ENCODE data around the gene RXRG.

RXRG gene

DNA sequence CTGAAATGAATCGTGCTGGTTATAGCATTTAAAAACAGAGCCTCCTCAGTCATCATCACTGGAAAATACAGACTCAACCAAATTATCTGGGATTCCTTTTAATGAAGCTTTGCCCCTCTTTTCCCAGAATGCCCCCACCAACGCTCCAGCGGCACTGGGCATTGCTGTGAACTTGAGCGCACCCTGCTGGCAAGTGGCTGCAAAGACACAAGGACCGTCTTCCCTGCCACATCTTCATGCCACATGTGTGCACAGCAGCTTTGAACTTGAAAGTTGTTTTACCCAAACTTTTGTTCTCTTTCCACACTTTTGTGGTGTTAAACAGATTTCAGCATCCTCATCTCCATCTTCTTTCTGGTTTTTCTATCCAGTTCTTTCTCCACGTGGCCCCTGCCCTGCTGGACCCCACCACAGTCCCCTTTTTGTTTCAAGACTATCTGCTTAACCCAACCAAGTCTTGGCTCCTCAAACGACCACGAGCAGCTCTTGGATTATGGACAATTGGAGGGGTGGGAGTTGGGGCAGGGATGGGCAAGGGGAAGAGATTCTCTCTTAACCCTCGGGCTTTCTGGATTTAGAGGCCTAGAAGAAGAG lies 75.6 kb downstream of the RXRG start:
- H3K36me3 ChIP-seq (ENCODE audit: control insufficient read depth, insufficient read depth, low read length) = no peaks in the 10 kb centered on the region
- peak; percentile 94 for TF ChIP-seq CTCF (IDR thresholded peaks at IDR 0.05; ENCODE audit: insufficient read depth, low read length, poor library complexity, severe bottlenecking)

DNA sequence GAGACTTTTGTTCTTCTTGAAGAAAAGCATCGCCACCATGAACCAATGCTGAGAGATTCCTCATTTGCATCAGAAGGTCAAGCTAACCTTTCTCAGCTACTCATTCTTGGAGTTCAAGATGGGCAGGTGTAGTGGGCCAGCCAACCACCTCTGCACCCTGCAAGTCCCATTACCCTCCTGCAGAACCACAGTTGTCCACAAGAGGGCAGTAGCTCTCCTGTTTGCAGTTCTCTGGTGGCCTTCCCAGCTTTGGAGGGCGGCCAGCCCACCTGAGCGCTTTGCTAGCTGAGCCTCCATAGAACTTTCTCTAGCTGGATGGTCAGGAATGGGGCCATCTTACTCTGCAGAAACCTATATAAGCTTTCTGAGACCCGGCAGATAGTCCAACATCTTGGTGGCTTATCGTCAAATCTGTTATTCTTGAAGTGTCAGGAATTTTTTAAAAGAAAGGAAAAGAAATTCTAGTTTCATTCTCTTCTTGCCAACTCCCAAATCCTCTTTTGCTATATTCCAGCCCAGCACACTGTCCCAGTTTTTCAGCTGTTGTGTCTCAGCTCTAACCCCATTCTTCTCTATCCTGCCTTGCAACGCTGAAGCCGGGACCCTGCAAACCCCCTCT lies 77.4 kb downstream of the RXRG start:
- peak; percentile 98 for TF ChIP-seq CTCF (IDR thresholded peaks at IDR 0.05; ENCODE audit: insufficient read depth, low read length, poor library complexity, severe bottlenecking)
- DNase-seq (ENCODE audit: extremely low read depth, insufficient read length) = no peak
- Histone ChIP-seq H3K36me3 (ENCODE audit: control insufficient read depth, insufficient read depth, low read length) (no peaks in the 10 kb centered on the region), H3K4me3 (replicated peaks; ENCODE audit: low read depth, low read length) (no peak overlapping the region), H3K27me3 (replicated peaks; ENCODE audit: control insufficient read depth, insufficient read depth, low read length) (peaks cover 2% of the 10 kb centered on the region)

More for the DNA sequence above, 75.6 kb downstream of the RXRG start:
- peaks cover under 1% of the 10 kb centered on the region for H3K27me3 ChIP-seq (replicated peaks; ENCODE audit: control insufficient read depth, insufficient read depth, low read length)
- no peak overlapping the region for H3K4me3 ChIP-seq (replicated peaks; ENCODE audit: low read depth, low read length)
- DNase-seq (ENCODE audit: extremely low read depth, insufficient read length) = no peak

DNA sequence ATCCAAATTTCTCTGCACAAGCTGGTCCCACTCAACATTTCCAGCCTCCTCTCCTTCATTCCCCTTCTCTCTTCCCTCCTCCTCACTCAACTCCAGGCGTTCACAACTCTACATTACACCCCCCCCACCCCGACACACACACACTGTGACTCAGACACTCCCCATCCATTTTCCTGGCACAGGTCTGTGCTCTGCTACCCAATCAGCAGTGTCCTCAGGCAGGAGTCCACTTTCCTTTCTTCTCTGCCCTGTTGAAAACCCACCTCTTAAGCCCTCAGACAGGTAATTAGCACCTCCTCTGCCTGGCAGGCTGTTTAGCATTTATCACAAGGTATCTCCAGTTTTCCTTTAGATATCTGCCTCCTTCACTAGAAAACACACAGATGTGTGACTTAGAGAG lies 79.6 kb downstream of the RXRG start:
- Histone ChIP-seq H3K4me3 (replicated peaks; ENCODE audit: low read depth, low read length) (no peak overlapping the region), H3K36me3 (ENCODE audit: control insufficient read depth, insufficient read depth, low read length) (no peaks in the 10 kb centered on the region), H3K27me3 (replicated peaks; ENCODE audit: control insufficient read depth, insufficient read depth, low read length) (peaks cover 2% of the 10 kb centered on the region)
- no peak for TF ChIP-seq CTCF (IDR thresholded peaks at IDR 0.05; ENCODE audit: insufficient read depth, low read length, poor library complexity, severe bottlenecking)
- no peak for DNase-seq (ENCODE audit: extremely low read depth, insufficient read length)

DNA sequence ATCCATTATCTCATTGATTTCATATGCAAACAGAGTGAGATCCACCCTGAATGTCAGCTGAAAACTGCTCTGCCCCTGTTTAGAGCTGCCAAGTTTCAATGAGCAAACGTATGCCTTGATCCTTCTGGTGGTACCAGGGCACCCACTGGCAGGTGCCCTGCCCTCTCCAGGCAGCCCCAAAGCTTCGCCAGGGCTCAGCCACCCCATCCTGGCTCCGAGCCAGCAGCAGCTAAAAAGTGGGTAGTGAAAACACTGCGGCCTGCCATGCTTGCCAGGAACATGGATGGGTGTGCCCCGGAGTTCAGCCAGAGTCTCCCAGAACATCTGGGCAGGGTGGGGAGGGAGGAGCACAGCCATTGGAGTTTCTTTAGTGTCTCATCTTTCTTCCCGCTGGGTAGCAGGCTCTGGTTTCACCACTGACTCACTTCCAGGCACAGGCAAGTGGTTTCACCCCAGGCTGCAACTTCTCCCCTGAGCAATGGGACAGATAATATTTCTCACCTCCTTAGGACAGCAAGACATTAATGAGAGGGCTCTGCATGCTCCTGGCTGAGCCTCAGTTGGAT lies 80.3 kb downstream of the RXRG start:
- no peak for TF ChIP-seq CTCF (IDR thresholded peaks at IDR 0.05; ENCODE audit: insufficient read depth, low read length, poor library complexity, severe bottlenecking)
- Histone ChIP-seq H3K4me3 (replicated peaks; ENCODE audit: low read depth, low read length) (no peak overlapping the region), H3K36me3 (ENCODE audit: control insufficient read depth, insufficient read depth, low read length) (no peaks in the 10 kb centered on the region), H3K27me3 (replicated peaks; ENCODE audit: control insufficient read depth, insufficient read depth, low read length) (peaks cover 2% of the 10 kb centered on the region)
- no peak for DNase-seq (ENCODE audit: extremely low read depth, insufficient read length)

DNA sequence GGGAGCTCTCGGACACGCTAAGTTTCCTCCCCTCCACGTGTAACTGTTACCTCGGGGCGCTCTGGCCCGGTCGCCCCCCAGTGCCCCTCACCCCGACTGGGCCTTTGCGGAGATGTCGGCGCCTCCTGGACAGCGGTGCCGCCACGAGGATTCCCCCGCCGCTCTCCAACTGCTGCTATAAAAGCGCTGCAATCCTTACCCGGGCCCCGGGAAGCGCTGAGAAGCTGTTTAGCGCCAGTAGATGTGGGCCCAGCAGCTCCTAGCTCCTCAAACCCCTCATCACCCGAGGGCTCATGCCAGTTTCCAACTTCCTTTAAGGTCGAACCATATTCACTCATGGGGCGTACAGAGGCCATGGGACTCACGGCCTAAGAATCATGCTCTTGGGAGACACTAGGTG lies 88.0 kb downstream of the RXRG start:
- peaks cover 1% of the 10 kb centered on the region; the same call in 1 of the 2 replicates for H3K27me3 ChIP-seq (replicated peaks; ENCODE audit: control insufficient read depth, insufficient read depth, low read length)
- H3K36me3 ChIP-seq (ENCODE audit: control insufficient read depth, insufficient read depth, low read length) = no peaks in the 10 kb centered on the region
- TF ChIP-seq CTCF (IDR thresholded peaks at IDR 0.05; ENCODE audit: insufficient read depth, low read length, poor library complexity, severe bottlenecking) = no peak

More for the DNA sequence above, 88.0 kb downstream of the RXRG start:
- H3K4me3 ChIP-seq (replicated peaks; ENCODE audit: low read depth, low read length) = no peak overlapping the region
- no peak for DNase-seq (ENCODE audit: extremely low read depth, insufficient read length)
